GM23248 (cell line): ENCODE data around the gene PRSS33.

Experiments
- EZH2 ChIP-seq: fragments of 200-600 bp; sonication (generic); IDR thresholded peaks from 2 replicates; pipeline ENCODE4 v1.6.1; 2018; ENCODE audit warnings: antibody characterized with exemption, mild to moderate bottlenecking; ENCODE audit not compliant: insufficient read depth, poor library complexity, severe bottlenecking
- EZH2phosphoT487 ChIP-seq: fragments of 200-600 bp; sonication (generic); IDR thresholded peaks from 2 replicates; pipeline ENCODE4 v1.6.1; 2018; ENCODE audit warnings: antibody characterized with exemption, moderate library complexity, mild to moderate bottlenecking, low read depth; ENCODE audit not compliant: insufficient read depth

DNA sequence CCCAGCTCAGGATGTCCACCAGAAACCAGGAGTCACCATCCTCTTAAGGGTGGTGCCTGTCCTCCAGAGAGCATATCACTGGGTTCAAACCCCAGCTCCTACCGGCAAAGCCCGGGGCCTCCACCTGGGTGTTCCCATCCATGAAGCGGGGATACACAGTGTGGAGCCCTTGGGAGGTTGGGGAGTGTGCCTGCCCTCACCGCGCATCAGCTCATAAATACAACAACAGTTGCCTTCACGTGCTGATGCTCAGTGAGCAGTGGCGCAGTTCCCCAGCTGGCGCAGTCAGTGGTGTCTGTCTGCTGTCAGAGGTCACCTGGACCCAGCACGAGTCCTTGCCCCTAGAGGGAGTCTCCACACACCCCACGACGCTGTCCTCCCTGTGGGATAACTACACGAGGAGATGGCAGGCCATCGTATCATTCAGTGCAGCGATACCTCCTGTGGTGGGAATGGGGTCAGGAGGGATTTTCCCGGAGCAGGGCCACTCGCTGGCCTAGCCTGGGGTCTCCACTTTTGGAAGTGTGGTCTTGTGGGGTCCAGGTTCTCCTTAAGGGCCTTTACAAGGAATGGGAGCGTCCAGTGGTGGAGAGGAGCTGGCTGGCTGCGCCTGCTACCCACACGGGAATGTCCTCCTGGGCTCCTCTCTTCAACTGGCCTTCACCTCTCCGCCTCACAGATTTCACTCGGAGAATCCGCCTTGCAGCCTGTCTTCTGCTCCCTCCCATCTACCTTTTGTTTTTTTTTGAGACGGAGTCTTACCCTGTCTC lies 8.0 kb downstream of the PRSS33 start:
- TF ChIP-seq EZH2phosphoT487 (no peak), EZH2 (no peak)
